ENCODE measurements around the gene IP6K2. TPM values are rescaled to one million over a fixed set of nuclear protein-coding genes. Genes with fewer than 3 reads are reported as not detected.

IP6K2 gene
- total RNA-seq, 1 experiment from 2014 or later: 117 TPM

GRCh38 chr3:48678566-48679380 is 38.2 kb downstream of the IP6K2 start:
- intact Hi-C loops (cut with micrococcal nuclease): no loop called here
- ChIA-PET POLR2A (no interaction called here), CTCF (interaction anchor here (0.6 to 1.0 kb wide), 2 partner anchors 59 to 243 kb away, joined by 3 to 4 read pairs; no protein-coding TSS in a partner anchor)
- peaks cover 13% of the 10 kb centered on the region for H3K4me1 Mint-ChIP-seq (ENCODE audit: insufficient read depth, unreplicated experiment)
- BruUV-seq (replicated peaks): no TSS peak
- no peak overlapping the region for H3K4me3 Mint-ChIP-seq (ENCODE audit: unreplicated experiment)
- H3K36me3 Mint-ChIP-seq (ENCODE audit: insufficient read depth, unreplicated experiment): peaks cover 52% of the 10 kb centered on the region
- H3K9me3 Mint-ChIP-seq (ENCODE audit: unreplicated experiment): no peaks in the 10 kb centered on the region
- H3K27me3 Mint-ChIP-seq (ENCODE audit: insufficient read depth, unreplicated experiment): no peaks in the 10 kb centered on the region
- no peak overlapping the region for H3K27ac Mint-ChIP-seq (ENCODE audit: low read depth, unreplicated experiment)
- no peak for DNase-seq (ENCODE audit: unreplicated experiment)
- TF ChIP-seq CTCF (IDR thresholded peaks at IDR 0.05; ENCODE audit: unreplicated experiment): no peak

- Mint-ChIP-seq H3K4me3 (ENCODE audit: unreplicated experiment) (no peak overlapping the region), H3K36me3 (ENCODE audit: insufficient read depth, unreplicated experiment) (peaks cover 45% of the 10 kb centered on the region), H3K4me1 (ENCODE audit: insufficient read depth, unreplicated experiment) (peaks cover 6% of the 10 kb centered on the region), H3K9me3 (ENCODE audit: unreplicated experiment) (no peaks in the 10 kb centered on the region), H3K27me3 (ENCODE audit: insufficient read depth, unreplicated experiment) (no peaks in the 10 kb centered on the region), H3K27ac (ENCODE audit: low read depth, unreplicated experiment) (no peak overlapping the region)
- TF ChIP-seq CTCF (IDR thresholded peaks at IDR 0.05; ENCODE audit: unreplicated experiment): no peak
- no TSS peak for BruUV-seq (replicated peaks)
- intact Hi-C loops (cut with micrococcal nuclease): no loop called here
- DNase-seq (ENCODE audit: unreplicated experiment): no peak
- ChIA-PET CTCF (no interaction called here), POLR2A (no interaction called here)
These were observed 39.0 kb downstream of the IP6K2 start for GRCh38 chr3:48678056-48678455.

GRCh38 chr3:48674505-48674904 is 42.5 kb downstream of the IP6K2 start:
- no TSS peak for BruUV-seq (replicated peaks)
- intact Hi-C loops (cut with micrococcal nuclease): no loop called here
- ChIA-PET POLR2A (interaction anchor here (0.8 to 2.5 kb wide), 4 partner anchors 9 to 39 kb away, joined by 3 to 10 read pairs (median 5); partner anchors contain the start of gene SLC26A6), CTCF (interaction anchor here (1.0 to 2.0 kb wide), 2 partner anchors 38 to 63 kb away, joined by 3 to 5 read pairs; no protein-coding TSS in a partner anchor)
- Mint-ChIP-seq H3K9me3 (ENCODE audit: unreplicated experiment) (no peaks in the 10 kb centered on the region), H3K4me1 (ENCODE audit: insufficient read depth, unreplicated experiment) (no peaks in the 10 kb centered on the region), H3K27ac (ENCODE audit: low read depth, unreplicated experiment) (no peak overlapping the region), H3K27me3 (ENCODE audit: insufficient read depth, unreplicated experiment) (no peaks in the 10 kb centered on the region), H3K4me3 (ENCODE audit: unreplicated experiment) (no peak overlapping the region), H3K36me3 (ENCODE audit: insufficient read depth, unreplicated experiment) (peaks cover 44% of the 10 kb centered on the region)
- DNase-seq (ENCODE audit: unreplicated experiment): no peak
- TF ChIP-seq CTCF (IDR thresholded peaks at IDR 0.05; ENCODE audit: unreplicated experiment): no peak

GRCh38 chr3:48672522-48672921 is 44.5 kb downstream of the IP6K2 start:
- H3K4me1 Mint-ChIP-seq (ENCODE audit: insufficient read depth, unreplicated experiment): no peaks in the 10 kb centered on the region
- no TSS peak for BruUV-seq (replicated peaks)
- H3K27me3 Mint-ChIP-seq (ENCODE audit: insufficient read depth, unreplicated experiment): no peaks in the 10 kb centered on the region
- H3K9me3 Mint-ChIP-seq (ENCODE audit: unreplicated experiment): no peaks in the 10 kb centered on the region
- no peak overlapping the region for H3K27ac Mint-ChIP-seq (ENCODE audit: low read depth, unreplicated experiment)
- ChIA-PET POLR2A (interaction anchor here (1.1 kb wide), 1 partner anchor 37 kb away, joined by 5 read pairs; no protein-coding TSS in a partner anchor), CTCF (interaction anchor here (0.6 to 1.1 kb wide), 2 partner anchors 67 to 559 kb away, joined by 3 to 5 read pairs; no protein-coding TSS in a partner anchor)
- H3K4me3 Mint-ChIP-seq (ENCODE audit: unreplicated experiment): no peak overlapping the region
- no peak for DNase-seq (ENCODE audit: unreplicated experiment)
- H3K36me3 Mint-ChIP-seq (ENCODE audit: insufficient read depth, unreplicated experiment): peaks cover 28% of the 10 kb centered on the region
- intact Hi-C loops (cut with micrococcal nuclease): no loop called here
- no peak for TF ChIP-seq CTCF (IDR thresholded peaks at IDR 0.05; ENCODE audit: unreplicated experiment)
